A673 (cell line): ENCODE data around the gene LBR.

Experiments used
- CTCF ChIP-seq: fragments of 300-800, 200-600 bp; sonication (generic); conservative IDR thresholded peaks from 2 replicates; pipeline ENCODE4 v1.5.1; 2017; ENCODE audit warnings: low read depth, mild to moderate bottlenecking, antibody characterized with exemption, low read length, moderate library complexity, mixed read lengths
- EZH2 ChIP-seq: fragments of 200-600 bp; sonication (generic); IDR thresholded peaks from 2 replicates; pipeline ENCODE4 v1.6.1; 2017; ENCODE audit warnings: borderline replicate concordance, low read depth, mild to moderate bottlenecking, mixed read lengths, antibody characterized with exemption, low read length; ENCODE audit not compliant: poor library complexity, severe bottlenecking

- TF ChIP-seq CTCF, result no peak
- TF ChIP-seq EZH2, result no peak
Observed at GRCh38 chr1:225451840-225452515, 24.1 kb upstream of the LBR start.
